ENCODE measurements around the gene ZNF526. TPM values are rescaled to one million over a fixed set of nuclear protein-coding genes. Genes with fewer than 3 reads are reported as not detected.

Gene ZNF526
- total and polyA plus RNA-seq, 9 of the 15 experiments (the other 6 are each of a cell fraction or from before 2014, with no cell fraction given): 1.3 to 17.9 (median 6.2) TPM

- TF ChIP-seq AFF4 (CRISPR knock-in tag; IDR thresholded peaks at IDR 0.05) (no peak; the same call in 1 of the 2 replicates), ZBTB11 (CRISPR knock-in tag; IDR thresholded peaks at IDR 0.05) (peak in 1 of 3 experiments; percentile 90; a peak in 2 of 6 replicates), USF1 (CRISPR knock-in tag; IDR thresholded peaks at IDR 0.05) (peak; percentile 81), ZNF644 (tag; IDR thresholded peaks at IDR 0.05; ENCODE audit: low read depth) (peak; percentile 96), FOXJ3 (CRISPR knock-in tag; IDR thresholded peaks at IDR 0.05) (no peak), PHF8 (IDR thresholded peaks at IDR 0.05; ENCODE audit: borderline replicate concordance, low read length) (peak; percentile 30; the same call in 1 of the 2 replicates), SMARCE1 (IDR thresholded peaks at IDR 0.05) (no peak), CLOCK (CRISPR knock-in tag; IDR thresholded peaks at IDR 0.05; ENCODE audit: borderline replicate concordance) (no peak), ZNF592 (IDR thresholded peaks at IDR 0.05) (peak; percentile 91)
These were observed 24.5 kb downstream of the ZNF526 start (continued) for GRCh38 chr19:42244347-42245220.

Measured in K562 (cell line).